DND-41 (cell line): ENCODE results near the gene WNK3.

Source experiments
- CTCF ChIP-seq: IDR thresholded peaks from 2 replicates; pipeline ENCODE4 v1.5.1; 2012; ENCODE audit warnings: borderline replicate concordance, low read length, moderate library complexity, mild to moderate bottlenecking; ENCODE audit not compliant: poor library complexity, severe bottlenecking; ENCODE audit errors: extremely low read depth
- EZH2 ChIP-seq: IDR thresholded peaks from 3 replicates; pipeline ENCODE4 v1.6.1; 2012; ENCODE audit warnings: borderline replicate concordance, low read depth, mild to moderate bottlenecking, moderate library complexity, low read length, inconsistent platforms; ENCODE audit not compliant: severe bottlenecking

GRCh38 chrX:54271664-54272063, 86.2 kb downstream of the WNK3 start:
- TF ChIP-seq CTCF = no peak
- no peak for TF ChIP-seq EZH2
